Stimulated activated CD4-positive, alpha-beta T cell treated with anti-CD3 and anti-CD28 coated beads, Interleukin-15, amount 100 ng/mL, for 24 hours (primary cell): Measurements from ENCODE around the gene FBXO2.

ENCODE experiments used
- DNase-seq: peaks from one replicate; pipeline ENCODE4 v3.0.0-alpha.2; 2020

Gene FBXO2

DNA sequence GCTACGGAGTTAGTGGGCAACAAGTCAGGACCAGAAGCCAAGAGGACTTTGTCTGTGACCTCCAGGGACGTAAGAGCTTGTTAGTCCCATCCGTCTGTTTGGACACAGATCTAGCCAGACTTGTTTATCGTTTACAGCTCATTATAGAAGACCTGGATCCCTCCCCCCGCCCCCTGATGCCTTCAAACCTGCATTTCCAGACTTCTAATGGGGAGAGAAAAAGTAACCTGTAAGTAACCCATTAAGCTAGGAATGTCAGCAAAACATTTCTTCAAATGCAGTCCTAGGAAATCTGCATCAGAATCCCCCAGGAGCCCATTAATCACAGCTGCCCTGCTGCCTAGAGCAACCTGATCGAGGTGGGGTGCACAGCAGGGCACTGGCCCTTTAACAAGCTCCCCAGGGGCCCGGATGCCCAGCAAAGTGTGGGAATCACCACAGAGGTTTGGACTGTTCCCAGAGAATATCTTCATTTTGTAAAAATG, 28.1 kb upstream of the FBXO2 start:
- DNase-seq = no peak

DNA sequence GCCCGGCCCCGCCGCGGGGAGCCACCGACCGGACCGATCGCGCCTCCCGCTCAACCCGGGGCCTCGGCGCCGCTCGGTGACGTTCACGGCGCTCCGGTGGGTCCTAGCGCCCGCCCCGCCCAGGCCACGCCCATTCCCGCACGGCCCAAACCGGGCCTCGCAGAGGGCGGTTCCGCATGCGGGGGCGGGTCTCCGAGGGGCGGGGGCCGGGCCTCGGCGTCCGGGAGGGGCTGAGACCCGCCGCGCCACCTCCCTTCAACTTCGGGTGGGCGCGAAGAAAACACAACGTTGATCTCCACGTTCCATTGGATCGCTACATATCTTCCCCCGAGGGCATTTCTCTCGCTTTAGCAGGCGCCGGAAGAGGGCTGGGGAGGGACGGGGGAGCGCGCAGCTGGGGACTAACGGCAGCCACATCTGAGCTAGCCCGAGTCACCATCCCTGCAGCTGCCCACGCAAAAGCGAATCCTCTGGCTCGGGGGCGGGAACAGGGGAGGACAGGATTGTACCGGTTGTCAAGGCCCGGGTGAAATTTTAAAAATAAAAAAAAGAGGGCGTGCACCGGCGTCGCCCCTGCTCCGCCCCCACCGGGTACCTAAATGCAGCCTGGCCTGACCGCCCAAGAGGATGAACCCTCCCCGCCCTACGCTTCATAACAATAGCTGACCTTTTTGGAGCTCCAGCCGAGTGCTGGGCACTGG, 27.0 kb upstream of the FBXO2 start, which contains the start of gene MAD2L2:
Gene MAD2L2, minus strand, starts transcription at position 78 of the 701 bp plus-strand sequence. CDS start 547 bp downstream, outside the sequence.
- peak; percentile 95 for DNase-seq

DNA sequence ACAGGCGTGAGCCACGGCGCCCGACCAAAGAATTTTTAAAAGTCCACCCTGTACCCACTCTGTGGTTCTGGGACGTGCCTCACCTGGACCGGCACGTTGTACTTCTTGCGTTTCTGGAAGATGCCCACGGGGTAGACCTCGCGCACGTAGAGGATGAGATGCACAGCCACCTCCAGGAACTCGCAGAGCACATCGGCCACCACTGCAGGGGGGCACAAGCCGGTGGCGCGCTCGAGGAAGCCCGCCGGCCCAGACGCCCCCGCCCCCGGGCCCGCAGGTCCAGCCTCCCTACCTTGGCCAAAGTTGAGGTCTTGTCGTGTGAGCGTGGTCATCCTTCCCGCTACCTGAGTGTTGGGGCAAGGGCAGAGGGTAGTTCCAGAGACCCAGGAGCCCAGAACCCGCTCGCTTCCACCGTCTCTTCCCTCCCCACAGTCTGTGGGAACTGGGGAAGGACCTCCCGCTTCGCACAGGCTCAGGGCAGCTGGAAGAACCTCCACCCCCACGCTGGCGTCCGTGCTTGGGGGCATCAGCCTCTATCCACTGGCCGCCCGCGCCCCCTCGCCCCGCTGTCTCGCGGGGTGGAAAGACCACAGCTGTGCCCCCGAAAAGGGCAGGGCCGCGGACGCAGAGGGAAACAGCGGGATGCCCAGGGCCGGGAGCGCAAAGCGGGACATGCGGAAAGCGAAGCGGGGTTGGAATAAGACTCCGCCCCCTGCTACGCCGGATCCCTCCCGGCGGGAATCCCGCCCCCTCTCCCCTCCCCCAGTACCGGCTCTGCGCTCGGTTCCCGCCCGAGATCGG, 26.2 kb upstream of the FBXO2 start:
- peak; percentile 25 for DNase-seq

DNA sequence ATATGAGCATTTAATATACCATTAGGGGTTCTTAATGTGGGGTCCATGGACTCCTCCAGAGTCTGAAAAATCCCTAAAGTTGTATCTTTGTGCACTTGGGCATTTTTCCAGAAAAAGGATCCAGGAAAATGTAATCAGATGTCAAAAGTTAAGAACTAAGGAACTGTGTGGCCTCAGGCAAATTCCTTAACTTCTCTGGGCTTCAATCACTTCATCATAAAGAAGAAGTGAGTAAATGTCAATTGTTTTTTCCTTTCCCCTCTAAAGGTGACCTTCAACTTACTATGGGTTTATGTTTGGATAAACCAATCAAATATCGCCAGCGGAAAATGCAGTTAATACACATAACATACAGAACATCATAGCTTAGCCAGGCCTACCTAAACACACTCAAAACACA, 24.2 kb upstream of the FBXO2 start:
- DNase-seq = no peak

DNA sequence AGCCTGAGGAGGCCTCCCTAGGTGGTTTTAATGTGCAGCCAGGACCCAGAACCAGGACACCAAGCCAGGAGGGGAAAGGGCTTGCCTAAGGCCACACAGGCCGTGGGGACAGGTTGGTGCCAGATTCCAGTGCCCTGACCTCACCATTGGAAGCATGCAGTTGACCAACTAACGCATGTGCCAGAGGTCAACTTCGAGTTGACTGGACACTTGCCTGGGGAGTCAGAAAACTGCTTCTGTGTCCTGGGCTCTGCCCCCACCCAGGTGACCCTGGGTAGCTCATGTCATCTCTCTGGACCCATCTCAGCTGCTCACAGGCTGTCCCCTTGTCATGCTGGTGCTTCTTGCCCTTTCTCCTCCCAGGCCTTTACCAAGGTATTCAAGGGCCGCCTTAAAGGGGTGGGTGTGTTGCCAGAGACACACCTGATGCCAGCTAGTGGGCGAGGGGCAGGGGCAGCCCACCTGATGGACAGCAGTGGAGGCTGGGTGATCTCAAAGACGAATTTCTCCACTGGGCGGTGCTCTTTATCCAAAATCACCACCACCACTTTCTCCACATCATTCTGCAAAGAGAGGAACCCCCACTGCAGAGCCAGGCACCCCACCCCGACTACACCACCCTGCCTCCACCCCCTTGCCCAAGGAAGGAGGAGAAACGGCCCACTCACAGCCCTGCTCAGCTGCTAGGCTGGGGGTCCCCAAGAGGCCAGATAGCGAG, 22.3 kb upstream of the FBXO2 start:
- DNase-seq = no peak

DNA sequence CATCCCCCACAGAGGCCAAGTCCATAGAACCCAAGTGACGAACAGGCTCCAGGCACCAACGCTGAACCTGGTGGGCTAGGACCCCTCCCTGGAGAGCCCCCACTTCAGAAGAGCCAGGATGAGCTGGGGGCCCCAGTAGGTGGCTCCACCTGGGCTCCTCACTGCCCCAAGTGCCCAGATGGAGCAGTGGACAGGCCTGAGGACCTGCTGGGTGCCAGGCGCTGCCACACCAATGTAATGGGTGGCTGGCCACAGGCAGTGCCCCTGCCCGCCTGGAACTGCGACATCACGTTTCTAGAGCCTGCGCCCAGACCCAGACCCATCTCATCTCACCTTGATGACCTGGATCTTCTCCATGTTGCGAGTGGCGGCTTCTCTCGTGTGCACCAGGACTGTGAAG, 21.1 kb upstream of the FBXO2 start:
- no peak for DNase-seq

DNA sequence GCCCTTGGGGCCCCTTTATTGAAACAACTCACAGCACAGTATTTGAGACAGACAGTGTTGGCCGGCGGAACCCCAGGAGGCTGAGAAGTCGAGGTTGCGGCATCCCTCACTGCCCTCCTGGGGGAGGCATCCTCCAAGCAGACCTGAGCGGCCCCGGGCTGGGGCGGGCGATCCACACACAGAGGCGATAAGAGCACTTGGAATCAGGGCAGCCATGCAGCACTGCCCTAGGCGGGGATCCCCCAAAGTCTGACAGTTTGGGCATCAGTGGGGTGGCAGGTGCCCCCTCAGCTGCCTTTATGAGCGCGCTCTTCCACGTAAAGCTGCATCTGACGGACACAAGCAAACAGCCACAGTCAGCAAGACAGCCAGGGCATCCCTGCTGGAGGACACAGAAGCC, 20.3 kb upstream of the FBXO2 start:
- no peak for DNase-seq

DNA sequence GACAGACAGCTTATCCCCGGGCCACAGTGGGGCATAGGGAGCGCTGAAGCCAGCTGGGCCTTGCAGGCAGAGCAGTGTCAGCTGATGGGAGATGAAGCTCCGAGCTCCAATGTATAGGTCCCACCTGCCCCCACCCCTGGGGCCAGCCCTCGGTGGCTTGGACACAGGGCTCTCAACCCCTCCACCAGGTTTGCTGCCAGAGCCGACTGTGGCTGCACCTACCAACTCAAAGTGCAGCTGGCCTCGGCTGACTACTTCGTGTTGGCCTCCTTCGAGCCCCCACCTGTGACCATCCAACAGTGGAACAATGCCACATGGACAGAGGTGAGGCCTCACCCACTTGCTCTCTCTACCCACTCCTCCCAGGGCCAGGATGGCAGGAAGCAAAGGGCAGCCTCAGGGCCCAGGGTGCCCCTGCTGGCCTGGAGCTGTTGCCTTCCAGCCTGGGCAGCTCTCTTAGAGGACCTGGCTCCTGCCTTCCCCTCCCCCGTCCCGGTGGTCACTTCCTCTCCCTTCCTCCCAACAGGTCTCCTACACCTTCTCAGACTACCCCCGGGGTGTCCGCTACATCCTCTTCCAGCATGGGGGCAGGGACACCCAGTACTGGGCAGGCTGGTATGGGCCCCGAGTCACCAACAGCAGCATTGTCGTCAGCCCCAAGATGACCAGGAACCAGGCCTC, 19.0 kb upstream of the FBXO2 start:
- no peak for DNase-seq

DNA sequence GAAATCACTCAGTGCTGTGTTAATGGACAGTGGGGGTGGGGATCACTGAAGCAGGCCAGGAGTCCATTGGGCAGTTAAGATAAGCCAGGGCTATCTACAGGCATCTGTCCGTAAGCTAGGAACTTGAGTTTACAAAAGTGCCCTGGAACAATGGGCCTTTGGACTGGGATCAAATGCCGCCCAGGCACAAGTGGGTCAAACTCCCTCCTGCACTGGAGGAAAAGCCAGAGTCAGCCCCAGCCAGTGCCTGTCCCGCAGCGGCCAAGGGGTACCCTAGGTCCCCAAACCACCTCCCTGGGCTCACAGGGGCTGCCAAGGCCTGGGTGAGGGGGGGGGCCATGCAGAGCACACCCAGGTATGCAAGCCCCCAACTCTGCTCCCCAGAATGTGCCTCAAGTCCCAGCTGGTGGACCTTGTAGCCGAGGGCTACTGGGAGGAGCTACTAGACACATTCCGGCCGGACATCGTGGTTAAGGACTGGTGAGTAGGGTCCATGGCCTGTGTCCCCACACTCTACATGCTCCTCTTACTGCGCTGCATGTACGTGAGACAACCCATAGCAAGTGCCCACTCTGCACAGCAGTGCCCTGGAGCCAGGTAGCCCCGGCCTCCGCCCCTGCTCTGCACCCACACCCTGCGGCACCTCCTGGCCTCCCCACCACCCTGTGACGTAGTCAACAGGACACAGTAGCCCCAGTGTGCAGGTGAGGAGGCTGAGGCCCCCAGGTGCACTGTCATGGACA, 17.5 kb upstream of the FBXO2 start:
- no peak for DNase-seq

DNA sequence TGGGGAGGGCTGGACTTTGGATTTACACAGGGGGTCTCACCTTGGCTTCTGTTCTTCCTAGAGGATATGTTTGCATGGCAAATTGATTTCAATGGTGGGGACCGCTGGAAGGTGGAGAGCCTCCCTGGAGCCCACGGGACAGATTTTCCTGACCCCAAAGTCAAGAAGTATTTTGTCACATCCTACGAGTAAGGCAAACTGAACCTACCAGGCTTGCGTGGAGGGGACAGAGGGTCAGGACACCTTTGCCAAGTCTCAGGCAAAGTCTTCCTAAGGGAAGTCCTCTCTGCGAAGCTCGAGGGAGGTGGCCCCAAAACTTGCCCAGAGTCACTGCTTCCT, 16.9 kb upstream of the FBXO2 start:
- DNase-seq = no peak

DNA sequence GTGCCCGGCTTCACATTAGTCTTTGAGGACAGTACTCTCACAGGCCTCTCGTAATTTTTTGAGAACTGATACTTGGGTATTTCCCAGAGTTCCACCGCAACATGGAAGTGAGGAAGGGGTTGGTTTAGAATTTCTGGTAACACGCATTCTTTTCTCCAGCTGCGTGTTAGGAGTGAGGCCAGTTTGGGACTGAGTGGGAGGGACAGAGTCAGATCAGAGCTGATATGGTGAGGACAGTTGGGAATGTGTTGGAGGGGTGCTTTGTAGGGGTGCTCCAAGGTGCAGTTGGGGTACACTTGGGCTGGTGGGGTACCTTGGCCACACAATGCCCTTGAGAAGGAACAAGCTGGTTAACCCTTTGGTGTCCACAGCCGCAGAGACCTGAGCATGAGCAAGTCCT, 16.5 kb upstream of the FBXO2 start:
- DNase-seq = no peak

DNA sequence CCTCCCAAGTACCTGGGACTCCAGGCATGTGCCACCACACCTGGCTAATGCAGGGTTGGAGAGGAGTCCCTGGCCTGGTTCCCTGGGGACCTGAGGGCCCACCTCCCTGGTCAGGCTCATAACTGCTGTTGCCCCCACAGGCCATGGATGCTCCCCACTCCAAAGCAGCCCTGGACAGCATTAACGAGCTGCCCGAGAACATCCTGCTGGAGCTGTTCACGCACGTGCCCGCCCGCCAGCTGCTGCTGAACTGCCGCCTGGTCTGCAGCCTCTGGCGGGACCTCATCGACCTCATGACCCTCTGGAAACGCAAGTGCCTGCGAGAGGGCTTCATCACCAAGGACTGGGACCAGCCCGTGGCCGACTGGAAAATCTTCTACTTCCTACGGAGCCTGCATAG, 14.3 kb upstream of the FBXO2 start:
- DNase-seq = no peak

DNA sequence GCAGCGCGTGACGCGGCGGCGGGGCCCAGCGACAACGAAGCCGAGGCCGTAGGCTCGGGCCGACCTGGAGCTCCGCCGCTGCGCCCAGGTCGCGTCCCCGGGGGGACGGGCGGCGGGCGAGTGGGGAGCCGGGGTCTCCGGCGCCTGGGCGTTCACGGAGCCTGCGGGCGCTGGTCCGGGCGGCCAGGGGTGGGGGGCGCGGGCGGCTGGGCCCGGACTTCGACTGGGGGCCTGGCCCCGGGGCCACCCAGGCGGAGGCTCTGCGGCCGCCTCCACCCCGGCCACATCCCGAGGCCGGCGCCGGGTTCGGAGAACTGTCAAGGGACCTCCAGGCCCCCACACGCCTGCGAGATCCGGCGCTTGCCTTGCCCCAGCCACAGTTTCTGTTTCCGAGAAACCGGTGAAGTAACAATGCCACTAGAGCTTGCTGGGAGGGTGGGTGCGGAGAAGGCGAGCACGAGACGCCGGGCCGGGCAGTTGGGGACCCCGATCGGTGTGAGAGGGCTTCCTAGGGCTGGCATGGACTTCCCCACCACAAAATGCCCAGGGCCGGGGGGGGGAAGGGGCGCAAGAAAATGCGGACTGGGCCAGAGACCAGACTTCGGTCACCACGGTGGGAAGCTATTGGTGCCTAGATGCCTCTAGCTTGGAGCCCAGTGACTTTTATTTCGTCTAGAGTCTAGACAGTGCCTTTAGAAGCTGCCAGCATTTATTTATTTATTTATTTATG, 10.3 kb upstream of the FBXO2 start:
- peak; percentile 68 for DNase-seq

DNA sequence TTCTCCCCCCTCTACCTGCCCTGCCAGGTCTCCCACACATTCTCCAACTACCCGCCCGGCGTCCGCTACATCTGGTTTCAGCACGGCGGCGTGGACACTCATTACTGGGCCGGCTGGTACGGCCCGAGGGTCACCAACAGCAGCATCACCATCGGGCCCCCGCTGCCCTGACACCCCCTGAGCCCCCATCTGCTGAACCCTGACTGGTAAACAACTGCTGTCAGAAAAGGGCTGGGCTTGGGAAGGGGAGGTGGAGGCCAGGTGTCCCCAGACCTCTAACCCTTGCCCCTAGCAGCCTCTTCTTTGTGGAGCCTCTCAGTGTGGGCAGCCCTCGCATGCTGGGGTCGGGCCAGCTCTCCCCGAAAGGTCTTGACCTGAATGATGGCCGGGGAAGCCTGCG, 6.9 kb upstream of the FBXO2 start:
- DNase-seq = no peak

DNA sequence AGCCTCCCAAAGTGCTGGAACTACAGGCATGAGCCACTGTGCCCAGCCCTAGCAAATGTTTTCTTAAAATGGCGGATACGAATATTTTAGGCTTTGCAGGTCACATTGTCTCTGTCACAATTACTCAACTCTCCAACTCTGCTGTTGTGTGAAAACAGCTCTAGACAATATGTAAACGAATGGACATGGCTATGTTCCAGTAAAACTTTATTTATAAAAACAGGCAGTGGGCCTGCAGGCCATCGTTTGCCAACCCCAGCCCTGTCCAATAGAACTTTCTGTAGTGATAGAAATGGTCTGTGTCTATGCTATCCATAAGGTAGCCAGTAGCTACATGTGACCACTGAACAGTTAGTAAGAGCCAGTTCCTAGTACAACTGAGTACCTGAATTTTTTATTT, 5.5 kb upstream of the FBXO2 start:
- no peak for DNase-seq

DNA sequence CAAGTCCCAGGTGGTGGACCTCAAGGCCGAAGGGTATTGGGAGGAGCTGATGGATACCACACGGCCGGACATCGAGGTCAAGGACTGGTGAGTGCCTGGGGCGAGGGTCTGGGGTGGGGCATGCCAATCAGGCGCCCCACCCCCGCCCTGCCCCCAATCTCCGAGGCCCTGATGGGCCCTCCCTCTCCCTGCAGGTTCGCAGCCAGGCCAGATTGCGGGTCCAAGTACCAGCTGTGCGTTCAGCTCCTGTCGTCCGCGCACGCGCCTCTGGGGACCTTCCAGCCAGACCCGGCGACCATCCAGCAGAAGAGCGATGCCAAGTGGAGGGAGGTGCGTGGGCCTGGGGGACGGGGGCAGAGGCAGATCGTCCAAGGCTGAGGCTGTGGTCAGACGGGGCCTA, 4.3 kb upstream of the FBXO2 start:
- DNase-seq = no peak

DNA sequence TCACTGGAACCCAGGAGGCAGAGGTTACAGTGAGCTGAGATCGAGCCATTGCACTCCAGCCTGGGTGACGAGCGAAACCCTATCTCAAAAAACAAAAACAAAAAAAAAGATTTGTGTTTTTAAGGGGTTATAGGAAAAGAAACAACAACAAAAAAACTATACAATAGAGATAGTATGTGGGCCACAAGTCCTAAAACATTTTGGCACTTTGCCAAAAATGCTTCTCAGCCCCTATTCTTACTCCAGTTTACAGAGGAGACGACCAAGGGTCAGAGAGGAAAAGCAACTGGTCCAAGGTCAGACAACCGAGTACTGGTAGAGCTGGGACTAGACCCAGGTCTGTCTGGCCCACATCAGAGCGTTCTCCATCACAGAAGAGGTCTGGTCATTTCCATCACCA, 3.4 kb upstream of the FBXO2 start:
- no peak for DNase-seq

DNA sequence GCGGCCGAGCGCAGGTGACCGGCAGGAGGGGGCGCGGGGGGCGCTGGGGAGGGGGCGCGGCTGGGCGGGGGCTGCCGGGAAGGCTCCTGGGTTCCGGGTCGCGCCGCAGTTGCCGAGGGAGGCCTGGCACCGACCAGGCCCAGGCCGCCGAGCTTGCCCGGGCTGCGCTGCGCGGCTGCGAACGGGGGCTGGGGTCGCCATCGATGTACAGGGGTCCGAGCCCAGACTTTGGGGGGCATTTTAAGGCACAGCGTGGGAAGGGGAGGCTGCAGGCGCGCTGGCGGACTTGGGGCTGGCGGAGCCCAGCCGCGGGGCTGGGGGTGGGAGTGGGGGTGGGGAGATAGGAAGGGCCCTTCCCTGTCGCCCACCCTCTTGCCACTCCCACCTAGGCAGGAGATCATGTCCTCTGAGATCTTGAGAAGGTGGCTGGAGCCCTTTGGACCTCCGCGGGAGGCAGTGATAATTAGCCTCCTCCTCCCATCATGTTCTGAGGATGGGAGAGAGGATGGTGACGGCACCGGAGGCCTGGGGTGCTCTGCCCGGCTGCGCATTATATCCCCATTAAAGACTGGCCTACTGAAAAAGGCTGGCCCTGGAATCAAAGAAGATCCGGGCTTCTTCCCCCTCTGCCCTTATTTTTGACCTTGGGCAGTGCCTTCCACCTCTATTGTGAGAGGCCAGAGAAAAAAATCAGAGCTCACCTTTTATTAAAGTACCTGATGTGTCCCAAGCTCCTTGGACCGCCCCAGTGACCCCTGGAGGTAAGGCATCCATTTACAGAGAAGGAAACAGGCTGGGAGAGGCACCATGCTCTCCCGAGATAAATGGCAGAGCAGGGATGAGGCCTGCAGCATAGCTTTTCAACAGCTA, 945 bp upstream of the FBXO2 start:
- no peak for DNase-seq

DNA sequence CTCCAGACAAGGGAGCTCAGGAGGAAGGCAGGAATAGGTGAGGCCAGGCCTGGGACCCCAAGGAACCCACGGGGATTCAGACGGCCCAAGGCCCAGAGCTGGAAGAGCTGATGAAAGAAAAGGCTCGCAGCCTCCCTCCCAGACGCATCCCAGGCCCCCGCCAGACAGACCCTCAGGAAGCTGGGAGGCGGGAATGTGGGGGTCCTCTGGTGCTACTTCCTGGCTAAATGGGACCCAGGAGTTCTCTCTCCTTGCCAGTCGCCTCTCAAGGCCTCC, 430 bp downstream of the FBXO2 start:
- DNase-seq = no peak

DNA sequence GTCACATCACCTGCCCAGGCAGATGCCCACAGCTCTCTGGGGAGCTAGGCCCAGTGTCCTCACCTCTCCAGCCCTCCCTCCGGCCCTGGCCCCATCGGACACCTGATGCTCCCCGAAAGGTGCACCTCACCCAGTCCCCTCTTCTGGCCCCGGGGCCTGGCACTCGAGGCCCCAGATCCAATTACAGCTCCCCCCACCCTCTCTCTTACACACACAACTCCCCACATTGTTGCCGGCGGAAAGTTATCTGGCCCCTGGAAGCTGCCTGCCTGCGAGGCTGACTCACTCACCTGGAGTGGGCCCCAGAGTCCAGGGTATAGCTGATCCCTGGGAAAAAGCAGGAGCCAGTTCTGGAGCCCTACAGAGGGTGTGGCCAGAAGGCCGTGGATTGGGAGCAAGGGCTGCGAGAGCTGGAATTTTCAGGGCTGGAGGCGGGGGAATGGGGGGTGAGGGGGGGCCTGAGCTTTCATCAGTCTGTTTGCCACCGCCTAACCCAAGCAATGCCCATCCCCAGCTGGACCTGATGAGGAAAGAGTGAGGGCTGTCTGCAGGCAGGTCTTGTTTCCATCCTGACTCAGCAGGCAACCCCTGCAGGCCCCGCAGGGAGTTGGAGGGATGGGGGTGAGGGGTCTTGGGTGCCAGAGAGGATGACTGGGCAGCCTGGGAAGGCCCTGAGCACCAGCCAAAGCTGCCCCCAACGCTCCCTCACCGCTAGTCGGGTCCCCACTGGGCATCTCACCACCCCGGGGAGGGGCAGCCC, 948 bp downstream of the FBXO2 start:
- DNase-seq = no peak
